ENCODE results near the gene TP53RK. TPM values are rescaled to one million over a fixed set of nuclear protein-coding genes. Genes with fewer than 3 reads are reported as not detected.

TP53RK gene
- total RNA-seq, 1 donor from 2014 or later = 13.6 TPM

- Mint-ChIP-seq H3K4me3 (ENCODE audit: unreplicated experiment) (no peak overlapping the region), H3K27ac (ENCODE audit: unreplicated experiment) (no peak overlapping the region), H3K27me3 (ENCODE audit: unreplicated experiment) (no peaks in the 10 kb centered on the region), H3K4me1 (ENCODE audit: unreplicated experiment) (peaks cover 35% of the 10 kb centered on the region), H3K9me3 (ENCODE audit: unreplicated experiment) (peaks cover 3% of the 10 kb centered on the region), H3K36me3 (ENCODE audit: unreplicated experiment) (peaks cover 4% of the 10 kb centered on the region)
- no peak for DNase-seq (ENCODE audit: extremely low spot score, unreplicated experiment)
- TF ChIP-seq, protein P1, sequence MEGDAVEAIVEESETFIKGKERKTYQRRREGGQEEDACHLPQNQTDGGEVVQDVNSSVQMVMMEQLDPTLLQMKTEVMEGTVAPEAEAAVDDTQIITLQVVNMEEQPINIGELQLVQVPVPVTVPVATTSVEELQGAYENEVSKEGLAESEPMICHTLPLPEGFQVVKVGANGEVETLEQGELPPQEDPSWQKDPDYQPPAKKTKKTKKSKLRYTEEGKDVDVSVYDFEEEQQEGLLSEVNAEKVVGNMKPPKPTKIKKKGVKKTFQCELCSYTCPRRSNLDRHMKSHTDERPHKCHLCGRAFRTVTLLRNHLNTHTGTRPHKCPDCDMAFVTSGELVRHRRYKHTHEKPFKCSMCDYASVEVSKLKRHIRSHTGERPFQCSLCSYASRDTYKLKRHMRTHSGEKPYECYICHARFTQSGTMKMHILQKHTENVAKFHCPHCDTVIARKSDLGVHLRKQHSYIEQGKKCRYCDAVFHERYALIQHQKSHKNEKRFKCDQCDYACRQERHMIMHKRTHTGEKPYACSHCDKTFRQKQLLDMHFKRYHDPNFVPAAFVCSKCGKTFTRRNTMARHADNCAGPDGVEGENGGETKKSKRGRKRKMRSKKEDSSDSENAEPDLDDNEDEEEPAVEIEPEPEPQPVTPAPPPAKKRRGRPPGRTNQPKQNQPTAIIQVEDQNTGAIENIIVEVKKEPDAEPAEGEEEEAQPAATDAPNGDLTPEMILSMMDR (IDR thresholded peaks at IDR 0.05) = no peak
Measured at GRCh38 chr20:46712056-46712636, 22.9 kb upstream of the TP53RK start.

DNA sequence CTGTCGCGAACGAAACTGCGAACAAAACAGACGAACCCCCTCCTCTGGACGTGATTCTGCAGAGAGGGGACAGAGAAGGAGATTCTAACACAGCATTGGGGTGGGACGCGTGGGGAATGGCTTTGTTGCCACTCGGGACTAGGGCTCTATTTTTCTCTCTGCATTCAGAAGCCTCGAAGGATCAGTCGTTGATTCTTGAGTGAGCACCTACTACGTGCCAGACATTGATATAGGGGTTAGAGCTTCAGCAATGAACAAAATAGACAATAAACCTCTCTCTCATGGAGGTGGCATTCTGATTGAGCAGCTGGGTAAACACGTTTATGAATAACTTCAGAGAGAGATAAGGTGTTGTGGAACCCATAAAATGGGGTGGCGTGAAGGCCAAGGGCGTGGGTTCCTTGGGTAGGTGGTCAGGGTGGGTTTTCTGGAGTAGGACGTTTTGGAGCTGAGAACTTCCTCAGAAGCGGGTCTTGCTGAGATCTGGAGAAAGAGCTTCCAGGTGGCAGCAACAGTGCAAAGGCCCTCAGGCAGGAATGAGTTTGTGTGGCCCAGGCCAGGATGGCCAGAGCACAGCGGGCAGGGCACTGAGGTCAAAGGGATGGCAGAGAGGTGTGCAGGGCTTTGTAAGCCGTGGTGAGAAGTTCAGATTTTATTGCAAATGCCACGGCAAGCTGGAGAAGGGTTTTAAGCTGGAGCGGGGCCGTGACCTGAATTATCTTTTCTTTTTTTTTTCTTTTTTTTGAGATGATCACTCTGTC lies 21.1 kb upstream of the TP53RK start:
- Mint-ChIP-seq H3K27me3 (ENCODE audit: unreplicated experiment) (peaks cover 7% of the 10 kb centered on the region), H3K27ac (ENCODE audit: unreplicated experiment) (peak overlapping the region; percentile 81), H3K36me3 (ENCODE audit: unreplicated experiment) (peaks cover 5% of the 10 kb centered on the region), H3K4me1 (ENCODE audit: unreplicated experiment) (peaks cover 33% of the 10 kb centered on the region), H3K4me3 (ENCODE audit: unreplicated experiment) (peak overlapping the region; percentile 89), H3K9me3 (ENCODE audit: unreplicated experiment) (peaks cover 6% of the 10 kb centered on the region)
- TF ChIP-seq, protein P1 (IDR thresholded peaks at IDR 0.05) = no peak
- no peak for DNase-seq (ENCODE audit: extremely low spot score, unreplicated experiment)

DNA sequence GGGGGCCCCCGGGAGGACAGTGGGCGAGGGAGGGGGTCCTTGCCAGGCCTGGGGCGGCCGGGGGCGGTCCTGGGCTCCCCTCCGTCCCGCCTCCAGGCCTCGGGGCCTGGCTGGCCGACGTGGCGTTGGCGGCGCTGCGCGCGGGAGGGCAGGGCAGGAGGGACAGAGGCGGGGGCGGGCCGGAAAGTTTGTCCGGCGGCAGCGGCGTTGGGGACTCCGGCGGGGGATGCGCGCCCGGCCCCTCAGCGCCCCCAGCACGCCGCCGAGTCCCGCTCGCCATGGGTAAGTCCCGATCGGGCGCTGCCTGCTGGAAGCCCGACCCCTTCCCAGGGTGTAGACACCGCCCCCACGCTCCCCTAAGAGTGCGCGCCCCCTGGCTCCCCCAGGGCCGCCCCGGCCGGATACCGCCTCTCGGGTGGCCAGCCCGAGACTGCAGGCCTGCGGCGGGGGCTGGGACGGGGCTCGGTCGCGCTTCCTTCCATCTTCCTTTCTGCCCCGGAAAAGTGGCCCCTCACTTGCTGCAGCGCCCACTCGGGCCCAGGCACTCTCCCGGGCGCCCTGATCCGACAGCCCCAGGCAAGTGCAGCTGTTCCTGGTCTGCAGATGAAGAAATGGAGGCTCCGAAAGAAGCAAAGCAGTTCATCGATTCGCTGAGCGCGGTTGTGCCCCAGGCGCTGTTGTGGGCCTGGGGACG lies 20.4 kb upstream of the TP53RK start, which contains the start of gene SLC2A10:
Gene SLC2A10 (plus strand): TSS at position 191 of the 694 bp plus-strand sequence. CDS start 88 bp downstream, at position 279.
- H3K36me3 Mint-ChIP-seq (ENCODE audit: unreplicated experiment) = peaks cover 5% of the 10 kb centered on the region
- peak; percentile 87 for DNase-seq (ENCODE audit: extremely low spot score, unreplicated experiment)
- peaks cover 27% of the 10 kb centered on the region for H3K4me1 Mint-ChIP-seq (ENCODE audit: unreplicated experiment)
- H3K27me3 Mint-ChIP-seq (ENCODE audit: unreplicated experiment) = peaks cover 13% of the 10 kb centered on the region
- H3K9me3 Mint-ChIP-seq (ENCODE audit: unreplicated experiment) = peaks cover 6% of the 10 kb centered on the region
- peak within 1 kb of the TSS; percentile 86 for H3K27ac Mint-ChIP-seq (ENCODE audit: unreplicated experiment)
- TF ChIP-seq, protein P1 (IDR thresholded peaks at IDR 0.05) = peak; percentile 7
- H3K4me3 Mint-ChIP-seq (ENCODE audit: unreplicated experiment) = peak within 1 kb of the TSS; percentile 89

- peaks cover 27% of the 10 kb centered on the region for H3K4me1 Mint-ChIP-seq (ENCODE audit: unreplicated experiment)
Measured at GRCh38 chr20:46709055-46709458, 19.8 kb upstream of the TP53RK start.

More at GRCh38 chr20:46709055-46709458, 19.8 kb upstream of the TP53RK start:
- no peak for DNase-seq (ENCODE audit: extremely low spot score, unreplicated experiment)
- Mint-ChIP-seq H3K27me3 (ENCODE audit: unreplicated experiment) (peaks cover 16% of the 10 kb centered on the region), H3K9me3 (ENCODE audit: unreplicated experiment) (peaks cover 6% of the 10 kb centered on the region), H3K4me3 (ENCODE audit: unreplicated experiment) (peak overlapping the region; percentile 77), H3K27ac (ENCODE audit: unreplicated experiment) (peak overlapping the region; percentile 86), H3K36me3 (ENCODE audit: unreplicated experiment) (peaks cover 5% of the 10 kb centered on the region)
- TF ChIP-seq, protein P1 (IDR thresholded peaks at IDR 0.05) = no peak

All from osteocyte (in vitro differentiated cells).